HepG2 (cell line): ENCODE measurements around the gene MAML1. TPM values are rescaled to one million over a fixed set of nuclear protein-coding genes. Genes with fewer than 3 reads are reported as not detected.

ENCODE experiments used
- ATF1 ChIP-seq: IDR thresholded peaks from 2 replicates; pipeline ENCODE4 v1.6.1; 2016; ENCODE audit warnings: mild to moderate bottlenecking, control low read depth
- ETV6 ChIP-seq: sonication (generic); formaldehyde crosslinking; conservative IDR thresholded peaks from 2 replicates; pipeline ENCODE4 v1.4.0; 2020; ENCODE audit warnings: missing genetic modification reagents
- HHEX ChIP-seq: IDR thresholded peaks from 2 replicates; pipeline ENCODE4 v1.6.1; 2016; ENCODE audit warnings: control low read depth
- IKZF1 ChIP-seq: fragments of 450-650 bp; IDR thresholded peaks from 2 replicates; pipeline ENCODE4 v1.7.1; 2016
- IKZF5 ChIP-seq: IDR thresholded peaks from 2 replicates; pipeline ENCODE4 v1.6.1; 2018; ENCODE audit warnings: missing genetic modification reagents, mild to moderate bottlenecking, missing compliant biosample characterization
- JDP2 ChIP-seq: sonication (generic); formaldehyde crosslinking; IDR thresholded peaks from 2 replicates; pipeline ENCODE4 v1.8.1; 2022; ENCODE audit warnings: missing genetic modification reagents, borderline replicate concordance
- KLF15 ChIP-seq: sonication (generic); formaldehyde crosslinking; IDR thresholded peaks from 2 replicates; pipeline ENCODE4 v1.8.1; 2023; ENCODE audit warnings: borderline replicate concordance, mild to moderate bottlenecking, inconsistent platforms, missing genetic modification reagents, mixed read lengths
- MTERF4 ChIP-seq: sonication (generic); formaldehyde crosslinking; IDR thresholded peaks from 2 replicates; pipeline ENCODE4 v1.8.0; 2023; ENCODE audit warnings: mild to moderate bottlenecking, missing genetic modification reagents
- NFIB ChIP-seq: sonication (generic); formaldehyde crosslinking; IDR thresholded peaks from 2 replicates; pipeline ENCODE4 v1.9.0; 2021; ENCODE audit warnings: missing genetic modification reagents, mild to moderate bottlenecking, borderline replicate concordance
- NFKBIZ ChIP-seq: IDR thresholded peaks from 2 replicates; pipeline ENCODE4 v1.6.1; 2018; ENCODE audit warnings: missing genetic modification reagents, missing compliant biosample characterization
- NR2F6 ChIP-seq, 2 experiments: IDR thresholded peaks; 2 replicates each; pipeline ENCODE4 v1.6.1; 2016; ENCODE audit warnings: antibody characterized with exemption in 1 of 2, mild to moderate bottlenecking in 1 of 2
- PHB2 ChIP-seq: fragments of 450-650 bp; IDR thresholded peaks from 2 replicates; pipeline ENCODE4 v1.6.1; 2018; ENCODE audit not compliant: partially characterized antibody
- PHF5A ChIP-seq: IDR thresholded peaks from one replicate; pipeline ENCODE4 v1.6.1; 2018; ENCODE audit warnings: low read depth, missing genetic modification reagents; ENCODE audit not compliant: unreplicated experiment
- RBM39 ChIP-seq: fragments of 200-400 bp; formaldehyde crosslinking; IDR thresholded peaks from one replicate; pipeline ENCODE4 v1.6.1; 2018; ENCODE audit warnings: antibody characterized with exemption, mild to moderate bottlenecking, low read depth, low read length; ENCODE audit not compliant: poor library complexity, severe bottlenecking
- SSRP1 ChIP-seq: IDR thresholded peaks from 2 replicates; pipeline ENCODE4 v1.6.1; 2016; ENCODE audit warnings: control low read depth
- TCF12 ChIP-seq, 2 experiments: fragments of 450-650 bp in 1 of 2; sonication (generic) in 1 of 2; formaldehyde crosslinking in 1 of 2; IDR thresholded peaks; 2 replicates each; pipeline versions ENCODE4 v1.6.1 to v1.8.0; 2017 to 2022; ENCODE audit warnings: antibody characterized with exemption in 1 of 2, mild to moderate bottlenecking in 1 of 2, missing genetic modification reagents in 1 of 2, moderate library complexity in 1 of 2
- THAP11 ChIP-seq: IDR thresholded peaks from 2 replicates; pipeline ENCODE4 v1.6.1; 2016; ENCODE audit warnings: missing biosample characterization, missing genetic modification reagents
- USF2 ChIP-seq, 2 experiments: sonication (generic) in 1 of 2; formaldehyde crosslinking in 1 of 2; IDR thresholded peaks; 2 replicates each; pipeline versions ENCODE4 v1.5.1 to v1.6.1; 2011 to 2020; ENCODE audit warnings: borderline replicate concordance in 1 of 2, low read depth in 1 of 2, low read length in 1 of 2, mild to moderate bottlenecking in 1 of 2, missing genetic modification reagents in 1 of 2, moderate library complexity in 1 of 2
- ZMYM2 ChIP-seq: sonication (generic); formaldehyde crosslinking; IDR thresholded peaks from 2 replicates; pipeline ENCODE4 v1.8.0; 2022; ENCODE audit warnings: mild to moderate bottlenecking, missing genetic modification reagents
- ZNF207 ChIP-seq: fragments of 450-650 bp; IDR thresholded peaks from 2 replicates; pipeline ENCODE4 v1.6.1; 2016; ENCODE audit warnings: antibody characterized with exemption, borderline replicate concordance
- ZNF234 ChIP-seq: sonication (generic); formaldehyde crosslinking; conservative IDR thresholded peaks from 2 replicates; pipeline ENCODE4 v1.5.1; 2020; ENCODE audit warnings: mild to moderate bottlenecking, missing genetic modification reagents
- ZNF292 ChIP-seq: sonication (generic); formaldehyde crosslinking; IDR thresholded peaks from 2 replicates; pipeline ENCODE4 v1.8.1; 2022; ENCODE audit warnings: mild to moderate bottlenecking, low read depth, missing genetic modification reagents, borderline replicate concordance
- ZNF441 ChIP-seq: sonication (generic); formaldehyde crosslinking; IDR thresholded peaks from 2 replicates; pipeline ENCODE4 v1.7.0; 2021; ENCODE audit warnings: missing genetic modification reagents, borderline replicate concordance
- ZNF451 ChIP-seq: sonication (generic); formaldehyde crosslinking; IDR thresholded peaks from 2 replicates; pipeline ENCODE4 v1.5.0; 2020; ENCODE audit warnings: mild to moderate bottlenecking, missing genetic modification reagents
- ZNF557 ChIP-seq: sonication (generic); formaldehyde crosslinking; IDR thresholded peaks from 2 replicates; pipeline ENCODE4 v1.4.0; 2020; ENCODE audit warnings: missing genetic modification reagents
- ZNF564 ChIP-seq: sonication (generic); formaldehyde crosslinking; IDR thresholded peaks from 2 replicates; pipeline ENCODE4 v1.8.1; 2023; ENCODE audit warnings: mild to moderate bottlenecking, missing genetic modification reagents
- polyA plus RNA-seq, 8 experiments: library from polyadenylated mRNA; depleted of rRNA in 3 of 8; stranded (reverse) in 7 of 8; unstranded in 1 of 8; fragments of >200 nt; fragmentation: Illumina TruSeq in 4 of 8; extraction: Trizol in 4 of 8; gene quantifications; 2 replicates each; pipeline versions ENCODE4 v1.2.1 to v1.2.3, GENCODE V29; 2011 to 2016; ENCODE audit warnings: low read depth in 4 of 8, missing spikeins in 1 of 8, mixed read lengths in 1 of 8; ENCODE audit not compliant: insufficient read depth in 1 of 8
- total RNA-seq, 5 experiments: library from RNA; depleted of rRNA; stranded (reverse); fragments of >200 nt; fragmentation: Illumina TruSeq; extraction: Trizol; gene quantifications; 2 replicates each; pipeline ENCODE4 v1.2.3, GENCODE V29; 2016; ENCODE audit warnings: low read depth in 1 of 5

The MAML1 gene
- total and polyA plus RNA-seq, 2 of the 13 experiments (the other 11 are each of a cell fraction or from before 2014, with no cell fraction given): 10.0 to 10.8 TPM

GRCh38 chr5:179820483-179821297 is 88.1 kb downstream of the MAML1 start, which contains the start of gene SQSTM1 (continued):
- no peak for TF ChIP-seq ETV6 (CRISPR knock-in tag)
- no peak for TF ChIP-seq ZMYM2
- TF ChIP-seq USF2 (IDR thresholded peaks at IDR 0.05; ENCODE audit: low read depth, low read length): no peak
- no peak for TF ChIP-seq USF2 (CRISPR knock-in tag; IDR thresholded peaks at IDR 0.05; ENCODE audit: borderline replicate concordance)
- no peak for TF ChIP-seq NFKBIZ (CRISPR knock-in tag)
- TF ChIP-seq PHB2: no peak
- TF ChIP-seq ZNF292 (CRISPR knock-in tag): 0 out of 2 replicates have a peak, but pooled peaks have one; percentile 50
- TF ChIP-seq IKZF5: peak; percentile 47; the same call in 1 of the 2 replicates
- 0 out of 2 replicates have a peak, but pooled peaks have one; percentile 75 for TF ChIP-seq ZNF234 (CRISPR knock-in tag)
- TF ChIP-seq THAP11 (CRISPR knock-in tag): peak; percentile 65; the same call in 1 of the 2 replicates
- no peak for TF ChIP-seq JDP2 (CRISPR knock-in tag)
- TF ChIP-seq ZNF564 (CRISPR knock-in tag): no peak
- no peak for TF ChIP-seq ATF1 (CRISPR knock-in tag)
- no peak for TF ChIP-seq MTERF4 (CRISPR knock-in tag)
- TF ChIP-seq NR2F6 (IDR thresholded peaks at IDR 0.05): no peak
- TF ChIP-seq NR2F6 (CRISPR knock-in tag; IDR thresholded peaks at IDR 0.05): 0 out of 2 replicates have a peak, but pooled peaks have one; percentile 7
- no peak for TF ChIP-seq ZNF207
- no peak for TF ChIP-seq SSRP1 (CRISPR knock-in tag)
- TF ChIP-seq PHF5A (CRISPR knock-in tag): peak; percentile 45
- TF ChIP-seq KLF15 (CRISPR knock-in tag): no peak
- 0 out of 2 replicates have a peak, but pooled peaks have one; percentile 57 for TF ChIP-seq ZNF557
- TF ChIP-seq TCF12 (IDR thresholded peaks at IDR 0.05): no peak
- no peak for TF ChIP-seq TCF12 (CRISPR knock-in tag; IDR thresholded peaks at IDR 0.05)
- no peak for TF ChIP-seq NFIB (CRISPR knock-in tag)
- peak; percentile 61; the same call in 1 of the 2 replicates for TF ChIP-seq ZNF441 (CRISPR knock-in tag)
- TF ChIP-seq ZNF451 (CRISPR knock-in tag): no peak
- TF ChIP-seq IKZF1: no peak
- TF ChIP-seq HHEX (CRISPR knock-in tag): no peak
- TF ChIP-seq RBM39: no peak
